GM18507 (cell line): ENCODE measurements around the gene RASD1.

ENCODE experiments used
- DNase-seq: peaks from one replicate; pipeline ENCODE4 v3.0.0; 2011; ENCODE audit warnings: low read depth; ENCODE audit not compliant: insufficient read length; ENCODE audit errors: extremely low spot score
- FAIRE-seq: peaks from 2 replicates; lab custom pipeline; 2011; peaks lifted over from hg19 to GRCh38; lab: Jason Lieb, UNC

The RASD1 gene

DNA sequence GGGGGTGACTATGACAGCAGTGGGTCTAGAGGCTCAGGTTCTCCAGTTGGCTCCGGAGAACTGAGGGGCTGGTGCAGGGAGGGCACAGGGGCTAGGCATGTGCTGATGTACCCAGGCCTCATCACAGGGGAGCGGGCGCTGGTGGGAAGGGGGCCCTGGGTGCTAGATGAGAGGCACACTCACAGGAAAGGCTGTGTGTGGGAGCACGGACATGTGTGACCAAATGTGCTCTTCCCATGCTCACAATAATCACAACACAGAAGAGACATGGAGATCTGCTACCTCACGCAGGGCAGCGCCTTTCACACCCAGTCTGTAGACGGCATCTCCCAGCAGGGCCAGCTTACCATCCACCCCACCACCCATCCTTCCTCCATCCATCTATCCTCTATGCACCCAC lies 17.4 kb upstream of the RASD1 start:
- FAIRE-seq = no peak
- no peak for DNase-seq

GRCh38 chr17:17512866-17513265 lies 16.7 kb upstream of the RASD1 start:
- no peak for FAIRE-seq
- DNase-seq = no peak

GRCh38 chr17:17511881-17512858 lies 16.0 kb upstream of the RASD1 start:
- FAIRE-seq = no peak
- no peak for DNase-seq

- FAIRE-seq = no peak
- no peak for DNase-seq
Observed at GRCh38 chr17:17511293-17511741, 15.1 kb upstream of the RASD1 start.

DNA sequence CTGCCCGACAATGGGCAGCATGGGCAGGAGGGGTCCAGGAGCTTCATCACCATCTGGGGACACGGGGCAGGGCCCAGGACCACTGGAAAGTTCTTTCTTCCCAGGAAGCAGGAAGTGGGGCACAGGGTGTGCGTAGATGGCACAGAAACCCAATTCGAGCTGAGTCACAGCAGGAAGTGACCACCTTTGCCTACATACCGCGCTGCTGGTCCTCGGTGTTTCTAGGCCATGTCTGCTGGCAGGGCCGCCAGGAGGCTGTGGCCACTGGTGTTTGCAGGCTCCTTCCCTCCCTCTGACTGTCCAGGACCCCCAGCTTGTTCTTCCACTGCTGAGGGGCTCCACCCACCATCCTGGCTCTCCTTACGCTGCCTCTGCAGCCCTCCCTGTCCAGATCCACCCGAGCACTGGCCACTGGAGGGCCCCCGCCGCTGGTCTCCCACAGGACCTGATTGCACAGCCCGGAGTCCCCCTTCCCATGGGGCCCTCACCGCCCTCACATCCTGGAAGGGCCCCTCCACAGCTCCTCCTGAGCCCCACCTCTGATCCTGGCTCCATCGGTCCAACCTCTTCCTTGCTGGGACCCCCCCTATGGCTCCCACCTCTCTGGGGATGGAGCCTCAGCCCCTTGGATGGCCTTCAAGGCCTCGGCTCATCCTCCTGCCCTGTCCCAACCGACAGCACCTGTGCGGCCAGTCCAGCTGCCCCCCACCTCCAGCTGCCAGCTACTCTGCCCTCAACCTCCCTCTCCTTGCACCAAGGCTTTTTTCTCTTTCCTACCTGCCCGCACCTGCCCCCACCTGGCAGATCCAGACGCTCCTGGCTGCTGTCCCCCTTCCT lies 14.5 kb upstream of the RASD1 start:
- FAIRE-seq = no peak
- DNase-seq = no peak

GRCh38 chr17:17509601-17510425 lies 13.6 kb upstream of the RASD1 start:
- FAIRE-seq (no peak), DNase-seq (no peak)

- FAIRE-seq (no peak), DNase-seq (no peak)
Observed at GRCh38 chr17:17508646-17509591, 12.7 kb upstream of the RASD1 start.

DNA sequence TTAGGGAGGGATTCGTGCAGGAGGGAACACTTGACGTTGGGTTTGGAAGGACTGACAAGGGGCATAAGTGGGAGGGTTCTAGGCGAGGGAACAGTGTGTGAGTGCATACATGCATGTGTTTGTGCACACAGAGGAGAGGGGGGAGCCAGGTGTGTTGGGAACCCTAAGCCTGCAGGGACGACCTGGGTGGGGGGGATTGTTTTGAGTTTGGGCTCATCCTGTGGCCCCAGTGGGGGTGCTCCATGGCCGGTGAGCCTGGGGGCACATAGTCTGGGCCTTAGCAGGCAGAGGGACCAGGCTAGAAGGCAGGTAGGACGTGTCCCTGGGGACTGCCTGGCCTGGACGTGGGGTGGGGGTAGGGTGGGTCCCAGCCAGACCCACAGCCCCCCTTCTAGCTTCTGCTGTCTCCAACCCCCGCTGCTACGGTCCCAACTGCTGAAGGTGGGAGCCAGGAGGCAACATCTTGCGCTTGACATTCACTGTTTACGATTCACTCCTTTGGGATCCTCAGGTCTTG lies 11.9 kb upstream of the RASD1 start:
- FAIRE-seq (no peak), DNase-seq (no peak)

GRCh38 chr17:17507465-17508011 lies 11.3 kb upstream of the RASD1 start:
- FAIRE-seq (no peak), DNase-seq (no peak)

DNA sequence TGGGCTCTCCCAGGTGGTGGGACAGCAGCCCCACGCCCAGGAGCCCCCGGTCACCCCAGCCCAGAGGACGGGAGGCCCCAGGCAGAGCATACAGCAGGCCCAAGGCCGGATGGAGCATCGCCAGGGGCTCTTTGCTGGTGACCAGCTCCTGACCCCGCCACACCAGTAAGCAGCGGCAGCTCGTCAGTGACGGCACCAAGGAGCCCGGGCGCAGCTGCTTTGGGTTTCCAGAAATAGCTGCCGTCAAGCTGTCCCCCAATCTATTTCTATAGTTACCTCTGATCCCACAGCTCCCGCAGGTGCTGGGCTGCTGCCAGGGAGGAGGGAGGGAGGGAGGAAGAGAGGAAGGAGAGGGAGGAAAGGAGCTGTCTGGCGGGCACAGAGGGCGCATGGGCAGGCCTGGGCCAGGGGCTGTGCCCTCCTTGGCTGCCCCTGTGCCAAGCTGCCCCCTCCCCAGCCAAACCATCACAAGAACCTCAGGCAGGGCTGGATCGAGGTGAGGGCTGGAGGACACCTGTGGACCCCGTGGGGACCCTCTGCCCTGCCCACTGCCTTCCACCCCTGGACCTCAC lies 10.8 kb upstream of the RASD1 start:
- DNase-seq (no peak), FAIRE-seq (no peak)

DNA sequence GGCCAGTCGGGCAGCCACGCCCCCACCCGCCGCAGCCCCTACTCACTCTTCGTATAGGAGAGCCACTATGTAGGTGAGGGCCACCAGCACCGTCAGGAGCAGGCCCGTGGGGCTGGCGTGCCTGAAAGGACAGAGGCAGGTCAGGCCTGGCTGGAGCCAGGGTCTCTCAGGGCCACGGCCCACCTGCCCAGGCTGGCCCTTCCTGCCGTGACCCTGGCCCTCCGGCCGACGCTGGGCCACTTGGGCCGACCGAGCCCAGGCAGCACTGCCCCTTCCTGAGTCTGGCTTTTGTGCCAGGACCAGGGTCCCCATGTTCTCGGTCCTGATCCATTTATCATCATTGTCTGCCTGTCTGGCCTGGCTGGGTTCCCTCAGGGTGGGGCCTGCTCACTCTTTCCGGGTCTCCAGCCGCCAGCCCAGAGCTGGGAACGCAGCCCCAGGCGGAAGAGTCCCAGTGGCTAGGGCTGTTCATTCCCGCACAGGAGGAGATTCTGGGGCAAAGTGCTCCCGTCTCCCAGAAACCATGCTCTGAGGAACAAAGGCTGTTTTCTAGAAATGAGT lies 10.1 kb upstream of the RASD1 start:
- no peak for FAIRE-seq
- DNase-seq = no peak

GRCh38 chr17:17505610-17506171 lies 9.5 kb upstream of the RASD1 start:
- DNase-seq (no peak), FAIRE-seq (no peak)

DNA sequence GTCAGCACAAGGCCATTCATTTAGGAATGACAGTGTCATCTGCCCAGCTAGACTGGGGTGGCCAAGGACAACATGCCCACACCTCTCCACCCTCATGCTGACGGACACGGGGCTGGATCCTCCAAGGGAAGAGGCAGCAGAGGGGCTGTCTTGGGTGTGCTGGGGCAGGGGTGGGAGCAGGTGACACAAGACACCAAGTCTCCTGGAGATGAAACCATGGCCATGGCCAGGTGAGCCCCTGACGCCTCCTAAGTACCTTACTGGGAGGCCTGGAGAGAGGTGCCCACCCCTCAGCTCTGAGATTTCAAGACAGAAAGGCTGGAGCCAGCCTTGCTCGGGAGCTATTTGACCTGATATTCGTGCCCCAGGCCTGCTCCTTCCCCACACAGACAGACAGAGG lies 9.0 kb upstream of the RASD1 start:
- no peak for FAIRE-seq
- DNase-seq = no peak

GRCh38 chr17:17504341-17505140 lies 8.3 kb upstream of the RASD1 start:
- no peak for FAIRE-seq
- no peak for DNase-seq

DNA sequence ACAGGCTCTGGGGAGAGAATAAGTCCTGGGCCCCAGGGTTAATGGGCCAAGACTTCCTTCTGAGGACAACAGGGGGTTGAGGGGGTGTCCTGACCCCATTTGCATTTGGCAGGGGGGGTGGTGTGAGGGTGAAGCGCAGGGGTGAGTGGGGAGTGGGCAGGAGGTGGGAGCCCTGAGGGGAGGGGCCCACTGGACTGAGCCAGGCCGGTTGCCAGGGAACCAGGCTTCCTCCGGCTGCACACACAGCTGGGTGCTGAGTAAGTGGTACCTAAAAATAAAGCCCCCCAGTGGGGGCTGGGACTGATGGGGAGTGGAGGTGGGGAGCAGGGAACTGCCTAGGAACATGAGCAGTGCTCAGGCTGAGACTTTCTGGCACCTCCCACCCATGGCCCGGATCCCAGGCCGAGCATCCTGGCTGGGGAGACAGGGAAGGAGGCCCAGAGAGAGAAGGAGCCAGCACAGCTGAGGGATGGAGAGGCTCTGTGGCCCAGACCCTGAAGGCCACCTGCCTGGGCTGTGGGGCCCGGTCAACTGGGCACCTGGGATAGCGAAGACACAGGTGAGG lies 7.5 kb upstream of the RASD1 start:
- FAIRE-seq = no peak
- no peak for DNase-seq
